Activated T-cell treated with anti-CD3 and anti-CD28 coated beads for 4 hours (primary cell): ENCODE measurements around the gene IGFBP6.

ENCODE experiments used
- DNase-seq: peaks from one replicate; pipeline ENCODE4 v3.0.0-alpha.2; 2020

Gene IGFBP6

DNA sequence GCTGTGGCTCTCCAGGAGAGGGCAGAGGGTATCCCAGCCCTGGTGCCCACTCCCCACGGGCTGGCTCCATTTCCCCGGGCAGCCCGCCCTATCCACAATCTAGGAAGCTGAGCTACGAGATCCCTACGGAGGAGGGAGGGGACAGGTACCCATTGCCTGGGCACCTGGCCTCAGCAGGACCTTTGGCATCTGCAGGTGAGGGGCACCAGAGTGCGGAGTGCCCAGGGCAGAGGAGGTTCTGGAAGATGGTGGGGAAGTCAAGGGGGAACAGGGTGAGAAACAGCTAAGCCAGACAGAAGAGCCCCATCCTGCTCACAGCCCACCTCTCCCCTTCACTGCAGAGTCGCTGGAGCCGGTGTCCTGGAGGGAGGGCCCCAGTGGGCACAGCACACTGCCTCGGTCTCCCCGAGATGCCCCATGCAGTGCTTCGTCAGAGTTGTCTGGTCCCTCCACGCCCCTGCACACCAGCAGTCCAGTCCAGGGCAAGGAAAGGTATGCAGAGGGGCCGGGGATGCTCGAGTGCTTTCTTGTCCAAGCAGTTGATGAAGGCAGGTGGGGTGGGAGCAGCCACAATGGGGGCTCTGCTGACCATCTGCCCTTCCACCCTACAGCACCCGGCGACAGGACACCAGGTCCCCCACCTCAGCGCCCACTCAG is 37.3 kb upstream of the IGFBP6 start:
- no peak for DNase-seq

DNA sequence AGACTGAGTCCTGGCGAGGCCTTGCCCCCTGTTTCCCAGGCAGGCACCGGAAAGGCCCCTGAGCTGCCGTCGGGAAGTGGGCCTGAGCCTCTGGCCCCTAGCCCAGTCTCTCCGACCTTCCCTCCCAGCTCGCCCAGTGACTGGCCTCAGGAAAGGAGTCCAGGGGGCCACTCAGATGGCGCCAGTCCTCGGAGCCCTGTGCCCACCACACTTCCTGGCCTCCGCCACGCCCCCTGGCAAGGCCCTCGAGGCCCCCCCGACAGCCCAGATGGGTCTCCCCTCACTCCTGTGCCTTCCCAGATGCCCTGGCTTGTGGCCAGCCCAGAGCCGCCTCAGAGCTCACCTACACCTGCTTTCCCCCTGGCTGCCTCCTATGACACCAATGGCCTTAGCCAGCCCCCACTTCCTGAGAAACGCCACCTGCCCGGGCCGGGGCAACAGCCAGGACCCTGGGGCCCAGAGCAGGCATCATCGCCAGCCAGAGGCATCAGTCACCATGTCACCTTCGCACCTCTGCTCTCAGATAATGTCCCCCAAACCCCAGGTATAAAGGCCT is 36.7 kb upstream of the IGFBP6 start:
- no peak for DNase-seq

DNA sequence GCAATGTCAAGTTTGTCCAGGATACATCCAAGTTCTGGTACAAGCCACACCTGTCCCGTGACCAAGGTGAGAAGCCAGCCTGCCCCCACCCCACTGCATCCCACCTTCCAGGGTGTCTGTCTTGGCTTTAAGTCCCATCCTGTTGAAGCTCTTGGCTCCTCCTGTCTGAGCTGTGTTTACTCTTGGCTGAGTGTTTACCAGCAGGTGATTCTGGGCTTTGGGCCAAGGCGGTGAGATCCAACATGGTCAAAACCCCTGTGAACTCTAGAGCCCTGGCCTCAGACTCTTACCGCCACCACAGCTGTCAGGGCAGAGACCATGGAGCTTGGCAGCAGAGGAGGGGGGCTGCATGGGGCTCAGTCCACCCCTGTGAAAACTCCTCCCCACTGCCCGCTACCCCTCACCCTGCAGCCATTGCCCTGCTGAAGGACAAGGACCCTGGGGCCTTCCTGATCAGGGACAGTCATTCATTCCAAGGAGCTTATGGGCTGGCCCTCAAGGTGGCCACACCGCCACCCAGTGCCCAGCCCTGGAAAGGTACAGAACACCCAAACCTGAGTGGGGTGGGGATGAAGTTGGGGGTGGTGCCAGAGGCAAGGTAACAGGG is 36.0 kb upstream of the IGFBP6 start:
- DNase-seq = no peak

DNA sequence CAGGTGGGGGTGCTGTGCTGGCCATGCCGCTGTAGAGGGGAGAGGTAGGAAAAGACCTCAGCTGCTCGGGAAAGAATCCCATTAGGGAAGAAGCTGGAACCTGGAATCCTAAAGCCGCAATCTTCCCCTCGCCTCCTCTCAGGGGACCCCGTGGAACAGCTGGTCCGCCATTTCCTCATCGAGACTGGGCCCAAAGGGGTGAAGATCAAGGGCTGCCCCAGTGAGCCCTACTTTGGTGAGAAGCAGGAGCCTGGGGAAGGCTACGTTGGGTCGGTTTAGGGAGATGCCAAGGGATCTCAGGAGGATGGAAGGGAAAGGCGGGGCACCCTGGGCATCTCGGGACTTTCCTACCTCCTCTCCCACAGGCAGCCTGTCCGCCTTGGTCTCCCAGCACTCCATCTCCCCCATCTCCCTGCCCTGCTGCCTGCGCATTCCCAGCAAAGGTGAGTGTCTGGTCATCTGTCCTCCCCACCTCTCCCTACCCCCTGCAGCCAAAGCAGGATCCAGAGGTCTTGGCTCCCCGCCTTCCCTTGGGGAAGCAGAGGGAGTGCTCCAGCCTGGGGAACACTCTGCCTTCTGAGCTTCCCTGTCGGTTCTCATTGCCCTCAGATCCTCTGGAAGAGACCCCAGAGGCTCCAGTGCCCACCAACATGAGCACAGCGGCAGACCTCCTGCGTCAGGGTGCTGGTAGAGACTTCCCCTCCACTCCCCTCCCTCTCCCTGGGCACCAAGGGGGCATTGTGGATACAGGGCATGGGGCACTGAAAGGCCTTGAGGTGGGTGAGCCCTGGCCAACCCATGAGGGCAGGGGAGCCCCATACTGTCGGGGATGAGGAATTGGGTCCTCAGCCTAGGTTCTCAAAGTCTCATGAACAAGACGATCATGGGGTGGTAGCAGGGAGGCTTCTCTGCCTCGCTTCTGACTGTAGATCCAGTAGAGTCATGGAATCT is 35.2 kb upstream of the IGFBP6 start:
- no peak for DNase-seq

DNA sequence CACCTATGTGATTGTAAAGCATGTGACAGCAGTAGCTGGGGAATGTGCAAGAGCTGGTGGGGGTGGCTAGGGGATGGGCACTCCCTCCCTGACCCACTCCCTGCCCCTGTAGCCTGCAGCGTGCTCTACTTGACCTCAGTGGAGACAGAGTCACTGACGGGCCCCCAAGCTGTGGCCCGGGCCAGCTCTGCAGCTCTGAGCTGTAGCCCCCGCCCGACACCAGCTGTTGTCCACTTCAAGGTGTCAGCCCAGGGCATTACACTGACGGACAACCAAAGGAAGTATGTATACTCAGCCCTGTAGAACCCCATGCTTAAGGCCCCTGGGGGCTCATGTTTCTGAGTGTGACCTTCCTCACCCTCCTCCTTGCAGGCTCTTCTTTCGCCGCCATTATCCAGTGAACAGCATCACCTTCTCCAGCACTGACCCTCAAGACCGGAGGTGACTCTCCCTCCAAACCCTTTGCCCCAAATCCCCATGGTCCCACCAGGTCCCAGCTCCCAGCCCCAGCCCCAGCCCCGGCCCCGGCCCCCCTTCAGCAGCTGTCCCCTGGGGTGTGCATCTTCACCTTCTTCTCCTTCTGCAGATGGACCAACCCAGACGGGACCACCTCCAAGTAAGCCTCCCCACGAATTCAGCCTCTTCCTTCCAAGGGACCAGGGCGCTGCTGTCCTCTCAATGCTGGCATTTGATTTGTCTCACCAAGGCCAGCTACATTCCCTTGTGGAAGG is 34.3 kb upstream of the IGFBP6 start:
- DNase-seq = no peak

DNA sequence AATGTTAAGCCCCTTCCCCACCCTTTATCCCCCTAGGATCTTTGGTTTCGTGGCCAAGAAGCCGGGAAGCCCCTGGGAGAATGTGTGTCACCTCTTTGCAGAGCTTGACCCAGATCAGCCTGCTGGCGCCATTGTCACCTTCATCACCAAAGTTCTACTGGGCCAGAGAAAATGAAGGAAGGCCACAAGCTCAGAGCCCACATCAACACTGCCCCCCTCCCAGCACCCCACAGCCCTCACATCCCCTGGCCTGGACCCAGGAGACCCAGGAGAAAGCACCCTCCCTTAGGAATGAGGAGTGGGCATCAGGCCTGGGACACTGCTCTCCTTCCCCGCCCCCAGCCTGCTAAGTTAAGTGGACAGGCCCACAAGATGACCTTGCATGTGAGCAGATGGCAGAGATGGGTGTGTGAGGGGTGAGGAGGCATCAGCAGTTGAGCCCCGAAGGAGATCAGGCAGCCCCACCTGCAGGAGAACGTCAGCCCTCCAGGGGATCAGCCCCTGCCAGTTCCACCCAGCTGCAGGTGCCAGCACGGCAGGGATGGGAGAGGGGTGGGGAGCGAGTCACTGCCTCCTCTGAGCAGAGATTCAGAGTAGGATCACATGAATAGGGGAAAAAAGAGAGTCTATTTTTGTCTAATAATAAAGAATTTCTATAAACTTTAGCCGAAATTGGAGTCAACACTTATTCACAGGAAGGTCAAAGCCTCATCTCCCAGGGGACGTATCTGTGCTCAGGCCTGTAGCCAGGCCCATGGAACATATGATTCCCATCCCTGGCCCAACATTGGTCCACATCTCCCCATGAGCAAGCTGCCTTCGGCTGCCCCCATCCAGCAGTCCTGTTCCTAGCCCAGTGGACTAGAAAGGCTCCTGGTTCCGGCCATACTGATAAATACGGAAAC is 33.5 kb upstream of the IGFBP6 start:
- no peak for DNase-seq

DNA sequence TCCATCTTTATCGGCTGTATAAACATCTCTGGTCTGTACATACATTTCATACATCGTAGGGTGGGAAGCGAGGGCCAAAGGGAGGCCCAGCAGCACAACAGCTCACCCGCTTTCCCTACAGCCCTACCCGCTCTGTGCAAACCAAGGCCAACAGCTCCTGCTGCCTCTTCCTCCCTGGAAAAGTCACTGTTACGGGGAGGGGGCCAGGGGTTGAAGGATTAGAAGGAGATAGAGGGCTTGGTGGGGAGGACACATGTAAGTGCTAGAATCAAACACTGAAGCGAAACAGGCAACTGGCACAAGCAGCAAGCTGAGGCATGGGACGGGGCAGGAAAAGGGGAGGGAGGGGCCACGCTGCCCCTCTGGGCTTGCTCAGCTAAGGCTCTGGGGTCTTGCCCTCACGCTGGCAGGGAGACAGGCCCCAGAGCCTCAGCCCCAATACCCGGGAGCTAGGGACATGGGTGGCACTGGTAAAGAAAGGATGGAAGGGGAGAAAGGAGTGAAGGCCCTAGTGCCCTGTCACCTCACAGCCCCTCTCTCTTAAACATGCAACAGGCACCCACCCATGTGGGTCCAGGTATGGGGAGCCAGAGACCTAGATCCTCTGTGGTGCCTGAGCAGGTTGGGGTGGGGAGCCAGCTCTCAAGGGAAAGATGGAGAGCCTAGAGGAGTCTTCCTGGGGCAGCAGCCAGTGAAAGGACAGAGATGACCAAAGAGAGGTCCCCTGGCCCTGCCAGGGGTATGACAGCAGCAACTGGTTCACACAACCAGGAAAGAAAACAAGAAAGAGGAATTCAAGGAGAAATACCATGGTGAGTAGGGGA is 32.6 kb upstream of the IGFBP6 start:
- DNase-seq = no peak

DNA sequence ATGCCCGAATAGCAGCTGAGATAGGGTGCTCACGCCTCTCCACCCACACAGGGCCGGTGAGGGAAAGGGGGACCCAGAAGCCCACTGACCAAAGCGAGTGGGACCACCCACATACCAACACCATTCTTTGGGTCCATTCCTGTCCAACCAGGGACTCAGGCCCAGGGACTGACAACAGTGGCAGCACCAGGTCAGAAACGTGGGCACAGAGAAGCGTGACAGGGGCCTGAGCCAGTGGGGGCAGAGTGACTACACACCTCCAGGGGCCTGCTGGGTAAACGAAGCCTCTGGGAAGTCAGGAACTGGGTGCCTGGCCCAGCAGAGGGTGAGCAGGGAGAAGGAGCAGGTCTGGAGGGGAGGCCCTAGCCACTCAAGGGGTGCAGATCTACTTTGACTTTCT is 32.0 kb upstream of the IGFBP6 start:
- no peak for DNase-seq

DNA sequence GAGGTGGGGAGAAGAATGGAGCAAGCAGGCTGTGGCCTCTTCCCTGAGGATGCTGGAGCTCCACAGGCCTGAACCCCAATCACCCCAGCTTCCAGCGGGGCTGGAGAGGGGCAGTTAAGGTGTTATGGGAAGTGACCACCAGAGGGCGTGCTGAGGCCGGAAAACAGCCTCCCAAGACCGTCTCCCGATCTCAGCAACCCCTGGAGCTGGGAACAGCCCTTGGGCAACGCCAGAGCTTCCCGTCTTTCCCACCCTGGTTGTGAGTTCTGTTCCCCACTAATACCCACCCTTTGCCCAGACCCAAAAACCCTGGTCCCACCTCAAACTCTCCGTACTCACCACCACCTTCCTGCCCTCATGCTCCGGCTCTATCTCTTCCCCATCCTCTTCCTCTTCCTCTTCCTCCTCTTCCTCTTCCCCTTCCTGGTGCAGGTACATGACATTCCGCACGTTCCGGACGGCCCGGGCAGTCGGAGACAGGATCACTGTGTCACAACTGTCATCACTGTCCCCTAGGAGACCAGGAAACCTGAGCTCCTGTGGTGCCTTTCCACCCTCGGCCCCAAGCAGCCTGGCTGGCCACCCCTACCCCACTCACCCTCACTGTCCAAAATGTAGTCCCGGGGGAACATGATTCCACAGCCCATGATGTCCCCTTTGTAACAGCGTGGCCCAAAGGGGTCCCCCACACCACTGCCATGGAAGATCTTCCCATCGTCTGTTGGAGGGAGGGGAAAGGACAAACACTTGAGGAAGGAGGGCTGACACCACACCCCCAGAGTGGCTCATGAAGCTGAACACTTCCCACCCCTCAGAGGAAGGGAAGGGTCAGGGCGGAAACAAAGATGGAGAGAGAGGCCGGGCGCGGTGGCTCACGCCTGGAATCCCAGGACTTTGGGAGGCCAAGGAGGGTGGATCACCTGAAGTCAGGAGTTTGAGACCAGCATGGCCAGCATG is 31.2 kb upstream of the IGFBP6 start:
- peak; percentile 54 for DNase-seq

DNA sequence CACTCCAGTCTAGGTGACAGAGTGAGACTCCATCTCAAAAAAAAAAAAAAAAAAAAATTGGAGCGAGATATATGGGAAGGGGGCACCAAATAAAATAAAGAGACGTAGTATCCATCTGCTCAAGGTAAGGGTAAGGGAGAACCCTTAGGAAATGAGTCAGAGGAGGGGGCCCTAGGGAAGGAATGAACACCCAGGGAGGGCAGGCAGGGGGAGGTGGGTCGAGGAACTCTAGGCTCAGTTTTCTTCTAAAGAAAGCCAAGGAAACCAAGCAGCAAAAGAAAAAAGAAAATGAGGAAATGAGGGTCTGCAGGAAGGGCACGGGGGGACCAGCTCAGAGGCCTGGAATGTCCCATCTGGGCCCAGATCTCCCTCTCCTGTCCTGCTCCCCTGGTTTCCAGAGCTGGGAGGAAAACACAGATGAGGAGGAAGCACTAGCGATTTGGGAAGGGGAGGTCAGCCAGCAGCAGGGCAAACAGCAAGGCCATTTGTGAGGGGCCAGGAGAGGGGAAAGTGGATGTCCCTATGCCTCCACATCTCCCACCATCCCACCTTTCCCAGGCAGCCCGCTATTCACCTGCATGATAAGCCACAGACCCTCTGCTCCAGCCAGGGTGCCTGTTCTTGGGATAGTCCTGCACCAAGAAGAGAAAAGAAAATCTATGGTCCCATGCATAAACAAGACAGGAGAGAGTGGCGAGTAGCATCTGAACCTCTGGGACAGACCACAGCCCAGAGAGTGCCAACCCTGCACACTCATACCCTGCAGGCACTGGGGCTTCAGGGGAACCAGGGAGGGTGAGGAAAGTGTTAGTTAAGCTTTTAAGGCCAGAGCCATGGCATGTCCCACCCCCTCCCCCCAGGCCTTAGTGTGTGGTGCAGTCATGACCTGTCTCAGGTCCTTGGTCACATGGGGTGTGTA is 30.1 kb upstream of the IGFBP6 start:
- DNase-seq = no peak

DNA sequence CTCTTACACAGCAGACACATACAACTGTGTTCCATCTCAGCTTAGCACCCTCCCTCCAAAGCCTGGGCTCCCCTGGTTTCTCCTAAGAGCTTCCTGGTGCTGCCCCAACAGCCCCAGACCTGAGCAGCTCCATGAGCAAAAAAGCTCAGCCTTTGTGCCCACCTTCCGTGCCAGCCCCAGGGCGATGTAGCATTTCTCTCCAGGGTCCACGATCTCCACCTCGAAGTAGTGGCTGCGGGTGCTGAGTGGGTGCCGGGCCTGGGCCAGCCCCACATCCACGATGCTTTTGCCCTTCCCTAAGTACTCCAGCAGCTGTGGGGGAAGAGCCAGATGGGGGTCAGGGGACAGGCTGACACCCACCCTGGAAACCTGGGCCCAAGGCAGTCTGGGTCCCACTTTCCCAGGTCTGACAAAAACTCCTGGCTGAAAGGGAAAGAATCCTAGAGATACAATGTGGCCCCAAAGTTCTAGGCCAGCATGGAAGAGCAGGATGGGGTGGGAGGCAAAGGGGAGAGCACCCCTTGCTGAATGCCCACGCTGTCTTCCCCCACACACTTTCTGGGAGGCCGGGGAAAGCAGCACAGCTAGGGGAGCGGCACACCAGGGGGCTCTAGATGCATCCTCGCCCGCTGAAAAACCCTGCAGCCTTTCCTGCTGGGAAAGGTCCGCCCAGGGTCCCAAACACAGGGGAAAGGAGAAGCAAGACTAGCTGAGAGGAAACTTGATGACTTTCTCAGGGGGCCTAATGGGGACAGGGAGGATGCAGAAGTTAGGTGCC is 29.3 kb upstream of the IGFBP6 start:
- no peak for DNase-seq

DNA sequence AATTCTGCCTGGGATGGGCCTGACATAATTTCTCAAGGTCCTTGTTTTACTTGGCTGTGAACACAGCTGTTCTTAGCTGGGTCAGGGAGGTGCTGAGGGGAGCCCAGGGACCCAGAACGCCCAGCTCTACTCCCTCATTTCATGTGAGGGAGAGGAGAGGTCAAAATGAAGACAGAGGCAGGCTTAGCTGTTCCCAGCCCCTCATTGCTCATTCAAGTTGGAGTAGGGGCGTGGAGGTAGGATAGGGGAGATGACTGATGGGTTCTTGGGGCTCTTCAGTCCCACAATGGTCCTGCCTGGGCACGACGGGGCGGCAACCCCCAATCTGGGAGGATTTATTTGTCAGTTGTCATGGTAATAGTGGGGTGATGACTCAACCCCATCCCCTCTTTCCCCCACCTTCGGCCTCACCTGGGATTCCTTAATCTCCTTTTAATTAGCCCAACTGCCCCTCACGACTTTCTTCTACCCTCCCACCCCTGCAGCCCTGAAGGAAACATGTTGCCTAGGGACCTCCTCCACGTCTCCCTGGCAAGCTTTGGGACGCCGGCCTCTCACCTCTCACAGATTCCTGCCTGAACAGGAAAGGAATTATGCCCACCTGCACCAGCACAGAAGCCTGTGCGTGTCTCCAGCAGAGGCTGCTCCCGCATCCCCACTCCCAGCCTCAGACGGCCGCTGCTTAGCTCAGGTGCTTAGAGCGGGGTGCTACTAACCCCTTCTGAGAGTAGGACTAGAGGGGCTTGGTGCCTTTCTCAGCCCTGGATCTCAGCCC is 28.5 kb upstream of the IGFBP6 start:
- no peak for DNase-seq

DNA sequence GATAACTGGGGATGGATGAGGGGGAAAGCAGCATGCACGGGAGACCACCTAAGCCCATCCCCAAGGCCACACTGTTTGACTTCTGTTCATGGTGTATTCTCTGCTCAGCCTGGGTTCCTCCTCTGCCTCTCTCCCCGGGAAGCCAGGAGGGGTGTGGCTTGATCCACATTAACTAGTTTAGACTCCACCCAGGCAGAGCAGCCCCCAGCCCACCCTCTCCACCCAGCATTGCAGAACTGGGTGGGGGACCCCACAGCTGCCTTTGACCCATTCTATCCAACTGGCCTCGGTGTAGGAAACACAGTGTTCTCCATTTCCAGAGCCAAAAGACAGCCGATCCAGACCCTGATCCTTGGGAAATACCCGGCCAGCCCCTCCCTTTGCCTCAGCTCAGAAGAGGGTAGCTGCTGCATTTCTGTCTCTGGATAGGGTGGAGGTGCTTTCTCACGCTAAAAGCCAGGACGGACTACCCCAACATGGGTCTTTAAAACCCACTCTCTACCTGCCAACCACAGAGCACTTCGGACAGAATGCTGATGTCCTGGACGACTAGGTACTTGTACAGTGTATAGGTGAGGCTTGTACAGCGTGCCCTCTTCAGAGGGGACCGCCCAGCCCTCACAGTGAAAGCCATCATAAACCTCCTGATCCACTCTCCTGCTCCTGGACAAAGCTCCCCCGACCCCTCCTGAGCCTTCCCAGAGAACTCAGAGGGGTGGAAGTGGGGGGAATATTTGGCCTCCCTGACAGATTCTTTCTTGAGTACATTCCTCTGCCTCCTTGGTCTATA is 27.7 kb upstream of the IGFBP6 start:
- no peak for DNase-seq

DNA sequence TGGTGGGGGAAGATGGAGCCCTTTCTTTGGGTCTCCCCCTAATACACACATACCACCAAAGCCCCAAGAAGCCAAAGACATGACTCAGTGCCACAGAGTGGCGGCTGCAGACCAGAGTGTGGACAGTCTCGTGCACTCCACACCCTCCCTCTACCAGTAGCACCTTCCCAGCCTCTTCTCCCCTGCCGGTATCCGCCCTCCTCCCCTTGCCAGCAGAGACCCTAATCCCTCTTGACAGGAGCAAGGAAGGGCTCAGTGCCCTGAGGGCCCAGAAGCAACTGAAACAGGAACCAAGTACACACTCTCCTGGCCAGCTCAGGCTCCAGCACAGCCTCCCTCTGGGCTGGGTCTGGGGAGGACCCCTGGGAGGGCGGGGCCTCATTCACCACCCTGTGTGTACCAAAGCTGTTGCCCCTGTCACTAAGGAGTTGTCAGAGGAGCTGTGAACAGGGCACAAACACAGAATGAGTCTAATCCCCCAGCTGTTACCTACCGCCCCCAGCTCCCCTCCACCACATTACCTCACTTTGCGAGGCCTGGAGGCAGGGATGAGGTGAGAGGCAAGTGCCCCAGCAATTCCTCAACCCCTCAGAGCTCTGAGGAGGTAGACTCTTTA is 26.5 kb upstream of the IGFBP6 start:
- DNase-seq = no peak
